GM19240 (cell line): ENCODE measurements around the gene ECI1.
"Not testable (repeated sequence)": the region's sequence is repeated elsewhere in the genome, so short reads cannot be mapped to it uniquely, and the experiment has no call there.

ENCODE experiments used
- DNase-seq: peaks from one replicate; pipeline ENCODE4 v3.0.0; 2011; ENCODE audit warnings: low spot score; ENCODE audit not compliant: insufficient read length

The ECI1 gene

GRCh38 chr16:2280461-2280860 is 29.1 kb upstream of the ECI1 start:
- DNase-seq = no peak

DNA sequence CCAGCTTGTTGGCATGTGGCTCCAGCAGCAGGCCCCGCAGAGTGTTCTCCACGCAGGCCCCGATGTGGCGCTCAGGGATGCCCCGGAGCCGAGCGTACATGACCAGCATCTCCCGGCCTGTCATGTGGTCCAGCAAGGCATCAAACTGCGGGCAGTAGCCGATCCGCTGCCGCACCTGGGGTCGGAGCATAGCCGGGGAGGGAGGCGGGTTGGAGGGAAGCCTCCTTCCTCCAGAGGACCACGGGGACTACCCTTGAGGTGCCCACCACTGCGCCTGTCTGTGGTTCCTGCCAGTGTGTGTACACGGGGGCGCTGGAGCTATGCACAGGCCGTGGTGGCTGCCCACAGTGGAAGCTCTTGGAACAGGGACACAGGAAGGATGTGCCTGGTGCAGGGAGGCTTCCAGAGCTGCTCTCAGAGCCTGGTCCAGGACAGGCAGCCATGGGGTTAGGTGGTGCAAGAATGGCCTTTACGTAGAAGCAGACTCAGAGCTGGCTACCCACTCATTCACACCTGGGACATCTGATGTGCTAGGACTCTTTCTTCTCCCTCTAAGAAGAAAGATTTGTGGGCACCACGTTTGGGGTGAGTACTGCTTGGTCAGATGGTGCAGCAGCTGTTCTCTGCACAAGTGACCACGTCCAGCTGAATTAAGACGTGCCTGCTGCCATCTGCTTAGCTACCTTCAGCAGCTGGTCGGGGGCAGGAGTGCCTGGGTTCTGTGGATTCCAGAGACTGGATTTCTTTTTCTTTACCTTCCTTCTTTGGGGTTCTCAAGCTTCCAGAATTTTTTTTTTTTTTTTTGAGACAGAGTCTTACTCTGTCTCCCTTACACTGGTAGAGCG is 27.8 kb upstream of the ECI1 start:
- no peak for DNase-seq

GRCh38 chr16:2278272-2278608 is 26.9 kb upstream of the ECI1 start:
- DNase-seq = no peak

DNA sequence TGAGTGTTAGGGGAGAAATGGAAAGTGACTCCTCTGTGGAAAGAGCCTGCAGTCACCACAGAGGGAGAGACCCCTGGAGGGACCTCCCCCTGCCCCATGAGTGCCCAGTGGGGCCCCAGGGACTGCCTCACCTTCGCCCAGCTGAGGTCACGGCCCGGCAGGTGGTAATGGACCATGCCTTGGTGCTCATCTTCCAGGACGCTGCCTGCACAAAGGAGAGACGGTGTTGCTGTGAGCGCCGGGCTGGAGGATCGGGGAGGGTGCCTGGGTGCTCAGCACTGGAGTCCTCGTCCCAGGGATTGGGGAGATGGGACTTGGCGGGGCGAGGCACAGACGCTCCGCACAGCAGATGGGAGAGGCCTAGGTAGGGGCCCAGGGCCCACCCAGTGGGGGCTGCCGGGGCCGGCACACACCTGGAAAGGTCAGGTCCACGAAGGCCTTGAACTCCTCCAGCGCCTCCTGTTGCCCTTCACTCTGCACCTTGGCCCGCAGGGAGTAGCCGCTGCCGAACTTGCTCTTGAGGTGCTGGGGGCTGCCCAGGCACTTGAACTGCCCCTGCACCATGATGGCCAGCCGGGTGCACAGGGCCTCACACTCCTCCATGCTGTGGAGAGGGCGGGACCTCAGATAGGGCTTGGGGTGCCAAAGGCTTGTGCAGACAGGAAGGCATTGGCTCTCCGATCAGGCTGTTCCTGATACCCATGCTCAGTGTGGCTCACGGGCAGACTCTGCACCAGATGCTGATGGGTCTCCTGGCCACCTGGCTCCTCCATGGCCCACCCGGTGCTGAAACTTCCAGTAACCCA is 26.3 kb upstream of the ECI1 start:
- no peak for DNase-seq

DNA sequence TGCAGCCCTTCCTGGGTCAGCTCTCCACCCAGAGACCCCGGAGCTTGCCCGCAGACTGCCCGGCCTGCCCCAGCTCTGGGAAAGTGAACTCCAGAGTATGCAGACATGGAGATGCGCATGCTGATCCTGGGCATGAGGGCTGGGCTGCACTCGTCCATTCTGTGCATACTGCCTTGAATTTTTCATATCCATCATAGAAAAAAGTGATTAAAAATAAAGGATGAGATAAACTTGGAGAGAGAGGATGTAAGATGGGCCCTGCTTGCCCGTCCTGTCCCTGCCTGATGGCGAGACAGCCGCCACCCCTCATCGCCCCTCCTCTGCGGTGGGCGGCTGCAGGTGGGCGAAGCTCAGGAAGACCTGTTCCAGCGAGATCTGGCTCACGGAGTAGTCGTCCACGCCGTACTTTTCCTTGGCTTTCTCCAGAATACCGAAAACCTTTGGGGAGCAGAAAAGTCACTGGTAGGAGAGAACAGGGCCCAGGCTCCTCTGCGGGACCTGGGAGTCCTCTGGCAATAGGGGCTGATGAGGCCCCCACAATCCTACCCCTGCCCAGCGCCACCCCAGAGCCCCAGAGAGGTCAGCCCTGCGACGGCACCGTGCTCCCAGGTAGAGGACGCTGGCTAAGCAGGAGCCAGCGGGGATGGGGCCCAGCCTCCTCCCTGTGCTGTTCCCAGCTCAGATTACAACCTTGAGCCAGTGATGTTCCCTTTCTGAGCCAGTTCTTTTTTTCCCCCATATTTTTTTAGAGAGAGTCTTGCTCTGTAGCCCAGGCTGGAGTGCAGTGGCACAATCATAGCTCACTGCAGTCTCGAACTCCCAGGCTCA is 25.2 kb upstream of the ECI1 start:
- DNase-seq = no peak

- no peak for DNase-seq
These were observed 24.3 kb upstream of the ECI1 start for GRCh38 chr16:2275476-2276367.

GRCh38 chr16:2273931-2274330 is 22.5 kb upstream of the ECI1 start:
- no peak for DNase-seq

GRCh38 chr16:2273484-2273883 is 22.1 kb upstream of the ECI1 start:
- no peak for DNase-seq

GRCh38 chr16:2271848-2272461 is 20.6 kb upstream of the ECI1 start:
- DNase-seq = no peak

DNA sequence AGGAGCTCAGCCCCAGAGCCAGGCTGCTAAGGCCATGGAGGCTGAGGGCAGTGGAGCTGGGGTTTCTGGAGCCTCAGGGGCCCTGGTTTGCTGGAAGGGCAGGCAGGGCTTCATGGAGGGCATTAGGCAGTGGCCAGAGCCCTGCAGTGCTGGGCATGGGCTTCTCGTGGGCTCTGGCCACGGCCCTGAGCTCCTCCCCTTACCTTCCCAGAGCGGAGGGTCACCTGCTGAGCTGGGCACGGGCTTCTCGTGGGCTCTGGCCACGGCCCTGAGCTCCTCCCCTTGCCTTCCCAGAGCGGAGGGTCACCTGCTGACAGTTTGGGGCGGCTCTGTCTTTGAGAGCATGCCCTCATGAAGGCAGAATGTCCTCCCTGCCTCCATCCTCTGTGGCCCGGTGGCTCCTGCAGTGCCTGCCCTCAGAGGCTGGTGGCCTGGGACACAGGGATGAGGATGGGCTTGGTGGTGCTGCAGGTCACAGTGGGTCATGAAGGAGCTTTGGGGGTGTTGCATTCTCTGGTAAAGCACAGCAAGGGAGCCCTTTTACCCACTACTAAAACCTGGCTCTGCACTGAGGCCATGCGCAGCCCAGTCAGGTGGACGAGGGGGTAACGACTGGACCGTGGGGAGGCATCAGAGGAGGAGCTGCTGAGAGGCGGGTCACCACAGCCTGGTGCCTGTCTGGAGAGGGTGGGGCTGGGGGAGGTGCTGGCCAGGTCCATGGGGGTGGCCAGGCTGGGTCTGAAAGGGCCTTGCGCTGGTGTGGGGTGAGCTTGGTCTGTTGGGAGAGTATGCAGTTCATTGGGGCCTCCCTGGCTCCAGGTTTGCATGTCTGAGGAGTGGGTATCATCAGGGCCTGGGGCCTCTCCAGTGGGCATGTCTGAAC is 19.4 kb upstream of the ECI1 start:
- no peak for DNase-seq

GRCh38 chr16:2270070-2270462 is 18.7 kb upstream of the ECI1 start:
- DNase-seq = no peak

DNA sequence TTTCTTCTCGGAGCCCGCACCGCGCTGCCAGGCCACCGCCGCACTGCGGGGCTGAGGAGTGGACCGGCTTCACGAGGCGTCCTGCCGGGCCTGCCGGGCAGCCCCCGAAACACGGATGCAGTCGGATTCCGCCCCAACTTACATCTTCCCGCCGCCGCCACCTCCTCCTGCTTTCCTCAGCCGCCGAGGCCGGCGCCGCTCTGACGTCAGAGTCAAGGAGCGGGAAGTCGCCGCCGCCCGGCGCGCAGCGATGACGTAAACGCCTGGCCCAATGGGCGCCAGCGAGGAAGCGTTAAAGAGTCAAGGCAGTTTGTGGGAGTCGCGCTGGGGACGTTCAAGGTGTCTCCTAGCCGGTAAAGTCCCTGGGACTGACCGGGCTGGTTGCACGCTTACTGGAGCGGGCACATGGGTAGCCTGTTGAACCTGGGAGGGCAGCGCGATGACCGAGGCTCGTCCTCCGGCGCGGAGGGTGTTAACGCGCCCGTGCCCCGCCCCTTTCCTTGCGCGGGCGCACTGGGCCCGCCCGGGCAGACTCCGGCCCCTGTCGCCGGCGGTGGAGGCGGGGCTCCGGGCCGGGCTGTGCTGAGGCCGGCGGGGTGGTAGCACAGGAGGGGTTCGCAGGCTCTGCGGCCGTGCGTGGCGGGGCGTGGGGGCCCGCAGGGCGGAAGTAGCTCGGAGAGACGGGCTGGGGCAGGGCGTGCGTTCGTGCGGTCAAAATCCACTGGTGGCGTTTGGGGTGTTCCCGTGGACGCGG is 16.7 kb upstream of the ECI1 start, which contains the start of gene RNPS1:
TSS of gene RNPS1 (minus strand) at position 214 of the 754 bp plus-strand sequence. CDS start 3,483 bp downstream, outside the sequence.
- DNase-seq = peak; percentile 99

GRCh38 chr16:2267505-2267912 is 16.1 kb upstream of the ECI1 start:
- peak; percentile 36 for DNase-seq

- not testable (repeated sequence) for DNase-seq
These were observed 15.5 kb upstream of the ECI1 start for GRCh38 chr16:2266887-2267286.

DNA sequence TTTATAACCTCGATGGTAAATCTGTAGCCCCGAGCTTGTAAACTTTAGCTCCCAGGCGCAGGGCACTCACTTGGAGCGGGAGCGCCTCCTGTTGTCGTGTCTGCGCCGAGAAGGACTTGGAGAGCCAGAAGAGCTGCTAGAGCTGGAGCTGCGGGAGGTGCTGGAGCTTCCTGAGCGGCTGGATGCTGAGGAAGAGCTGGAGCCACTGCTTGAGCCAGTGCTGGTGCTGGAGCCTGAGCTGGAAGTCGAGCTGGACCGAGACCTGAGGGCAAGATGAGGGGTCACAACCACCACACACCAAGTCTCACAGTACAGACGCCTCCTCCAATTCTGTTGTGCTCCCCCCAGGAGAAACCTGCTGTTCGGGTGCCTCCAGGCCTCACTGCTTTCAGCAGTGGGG is 11.6 kb upstream of the ECI1 start:
- DNase-seq = not testable (repeated sequence)

- DNase-seq = no peak
These were observed 8.9 kb upstream of the ECI1 start for GRCh38 chr16:2260250-2260649.

DNA sequence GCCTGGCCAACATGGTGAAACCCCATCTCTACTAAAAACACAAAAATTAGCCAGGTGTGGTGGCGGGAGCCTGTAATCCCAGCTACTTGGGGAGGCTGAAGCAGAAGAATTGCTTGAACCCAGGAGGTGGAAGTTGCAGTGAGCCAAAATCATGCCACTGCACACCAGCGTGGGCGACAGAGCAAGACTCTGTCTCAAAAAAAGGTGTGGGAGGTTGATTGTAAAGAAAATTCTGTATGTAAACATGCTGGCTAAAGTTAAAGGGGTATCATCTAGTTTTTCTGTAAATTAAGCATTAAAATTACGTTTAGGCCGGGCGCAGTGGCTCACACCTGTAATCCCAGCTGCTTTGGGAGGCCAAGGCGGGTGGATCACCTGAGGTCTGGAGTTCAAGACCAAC is 7.1 kb upstream of the ECI1 start:
- not testable (repeated sequence) for DNase-seq

DNA sequence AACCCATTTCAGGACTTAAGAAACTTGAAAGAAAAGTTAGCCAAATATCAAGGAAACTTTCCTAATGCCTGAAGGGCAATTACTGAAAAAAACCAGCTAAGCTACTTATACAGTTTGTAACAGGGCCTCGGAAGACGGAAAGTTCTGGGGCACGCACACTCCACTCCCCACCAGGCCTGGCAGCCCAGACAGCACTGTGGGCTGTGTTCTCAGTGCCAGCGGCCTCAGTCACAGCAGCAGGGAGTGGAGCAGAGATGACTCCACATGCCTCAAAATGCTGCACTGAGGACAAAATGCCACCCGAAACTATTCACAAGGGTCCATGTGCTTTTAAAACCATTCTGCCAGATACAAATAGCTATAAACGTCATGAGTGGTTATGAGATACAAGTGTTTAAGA is 6.3 kb upstream of the ECI1 start:
- no peak for DNase-seq
